DOHH2 (cell line): ENCODE results near the gene CHCHD3.

Experiments
- CTCF ChIP-seq: fragments of 200-600 bp; sonication (generic); IDR thresholded peaks from one replicate; pipeline ENCODE4 v1.5.1; 2014; ENCODE audit warnings: antibody characterized with exemption, mild to moderate bottlenecking, low read depth, low read length; ENCODE audit not compliant: poor library complexity, severe bottlenecking
- EZH2phosphoT487 ChIP-seq: fragments of 200-600 bp; sonication (generic); IDR thresholded peaks from 2 replicates; pipeline ENCODE4 v1.6.1; 2017; ENCODE audit warnings: borderline replicate concordance, mild to moderate bottlenecking, antibody characterized with exemption, low read length, moderate library complexity, mixed read lengths

- TF ChIP-seq CTCF: no peak
- TF ChIP-seq EZH2phosphoT487: no peak
Measured at GRCh38 chr7:132857031-132857430, 224.9 kb downstream of the CHCHD3 start.
